Neuronal stem cell (in vitro differentiated cells): ENCODE measurements around the gene TTC28.
A peak's percentile ranks its signal among the peaks of the same experiment; 100 is the strongest.

Source experiments
- DNase-seq: peaks from one replicate; pipeline ENCODE4 v3.0.0-alpha.2; 2013; ENCODE audit warnings: low spot score
- H2AFZ ChIP-seq: one replicate; pipeline ENCODE4 v1.6.1; 2013; ENCODE audit warnings: mild to moderate bottlenecking, low read length, inconsistent platforms
- H2AK5ac ChIP-seq: 2 replicates; pipeline ENCODE4 v1.6.1; 2013; ENCODE audit warnings: low read depth, mild to moderate bottlenecking, inconsistent platforms, low read length, moderate library complexity, mixed read lengths
- H2BK120ac ChIP-seq: 2 replicates; pipeline ENCODE4 v1.6.1; 2013; ENCODE audit warnings: low read depth, mild to moderate bottlenecking, inconsistent platforms, low read length, moderate library complexity, mixed read lengths
- H2BK12ac ChIP-seq: one replicate; pipeline ENCODE4 v1.6.1; 2013; ENCODE audit warnings: low read length, inconsistent platforms
- H2BK15ac ChIP-seq: 2 replicates; pipeline ENCODE4 v1.6.1; 2013; ENCODE audit warnings: mild to moderate bottlenecking, low read length, inconsistent platforms, mixed read lengths
- H2BK5ac ChIP-seq: one replicate; pipeline ENCODE4 v1.6.1; 2013; ENCODE audit warnings: inconsistent platforms, mild to moderate bottlenecking, low read length, moderate library complexity
- H3K14ac ChIP-seq: one replicate; pipeline ENCODE4 v1.6.1; 2013; ENCODE audit warnings: low read length, inconsistent platforms
- H3K18ac ChIP-seq: 2 replicates; pipeline ENCODE4 v1.6.1; 2013; ENCODE audit warnings: low read length, inconsistent platforms
- H3K23ac ChIP-seq: 2 replicates; pipeline ENCODE4 v1.6.1; 2013; ENCODE audit warnings: low read depth, mild to moderate bottlenecking, mixed read lengths, low read length, inconsistent platforms; ENCODE audit not compliant: poor library complexity
- H3K27ac ChIP-seq: replicated peaks from 3 replicates; pipeline ENCODE4 v1.5.1; 2013; ENCODE audit warnings: low read length, inconsistent platforms
- H3K27me3 ChIP-seq, 3 experiments: 2 replicates each; pipeline ENCODE4 v1.6.1; 2013; ENCODE audit warnings: low read length in 3 of 3, mild to moderate bottlenecking in 2 of 3, inconsistent platforms in 1 of 3, low read depth in 1 of 3, mixed read lengths in 1 of 3, moderate library complexity in 1 of 3; ENCODE audit not compliant: control insufficient read depth in 3 of 3, insufficient read depth in 3 of 3
- H3K36me3 ChIP-seq, 2 donors: replicated peaks in 1 of 2; 2 replicates each; pipeline ENCODE4 v1.6.1; 2013; ENCODE audit warnings: low read length in 2 of 2; ENCODE audit not compliant: control insufficient read depth in 2 of 2, insufficient read depth in 2 of 2
- H3K4ac ChIP-seq: 2 replicates; pipeline ENCODE4 v1.6.1; 2013; ENCODE audit warnings: inconsistent platforms, mild to moderate bottlenecking, low read length, moderate library complexity
- H3K4me1 ChIP-seq, 2 donors: 1 replicate in 1 of 2; 2 replicates in 1 of 2; pipeline ENCODE4 v1.6.1; 2013; ENCODE audit warnings: low read length in 2 of 2, low read depth in 1 of 2; ENCODE audit not compliant: control insufficient read depth in 2 of 2, insufficient read depth in 1 of 2
- H3K4me2 ChIP-seq: one replicate; pipeline ENCODE4 v1.6.1; 2013; ENCODE audit warnings: mild to moderate bottlenecking, low read length, inconsistent platforms; ENCODE audit not compliant: insufficient read depth, poor library complexity, severe bottlenecking
- H3K4me3 ChIP-seq, 2 donors: 2 replicates each; pipeline ENCODE4 v1.5.1; 2013; ENCODE audit warnings: low read length in 2 of 2, mild to moderate bottlenecking in 2 of 2, inconsistent platforms in 1 of 2, moderate library complexity in 1 of 2
- H3K79me1 ChIP-seq: one replicate; pipeline ENCODE4 v1.6.1; 2013; ENCODE audit warnings: low read depth, mild to moderate bottlenecking, inconsistent platforms, low read length, moderate library complexity
- H3K9ac ChIP-seq: one replicate; pipeline ENCODE4 v1.6.1; 2013; ENCODE audit warnings: mild to moderate bottlenecking, low read depth, low read length, inconsistent platforms; ENCODE audit not compliant: poor library complexity
- H3K9me3 ChIP-seq, 2 donors: replicated peaks in 1 of 2; 2 replicates each; pipeline versions ENCODE3 to v1.6.1; 2013; ENCODE audit warnings: low read length in 2 of 2, mild to moderate bottlenecking in 2 of 2, inconsistent platforms in 1 of 2, low read depth in 1 of 2, mixed read lengths in 1 of 2, moderate library complexity in 1 of 2; ENCODE audit not compliant: control insufficient read depth in 2 of 2, insufficient read depth in 1 of 2
- H4K8ac ChIP-seq: one replicate; pipeline ENCODE4 v1.6.1; 2013; ENCODE audit warnings: low read depth, mild to moderate bottlenecking, inconsistent platforms, low read length, moderate library complexity
- H4K91ac ChIP-seq: one replicate; pipeline ENCODE4 v1.6.1; 2013; ENCODE audit warnings: low read length, low read depth, mild to moderate bottlenecking, inconsistent platforms; ENCODE audit not compliant: poor library complexity
- WGBS, 2 donors: extraction: QIAGEN DNeasy Blood & Tissue Kit; methylation state at CpG; one replicate each; pipeline ENCODE4 v1.1.7; 2013; ENCODE audit warnings: missing lambda C conversion rate in 2 of 2, mixed read lengths in 1 of 2; ENCODE audit not compliant: insufficient read length in 2 of 2, insufficient replicate concordance in 1 of 2; ENCODE audit errors: extremely low coverage in 2 of 2; 5-methylcytosine and 5-hydroxymethylcytosine counted together

TTC28 gene

GRCh38 chr22:28175730-28176492, 503.7 kb downstream of the TTC28 start:
- Histone ChIP-seq H2AFZ (no peak overlapping the region), H2BK5ac (no peak overlapping the region), H3K9me3 (no peaks in the 10 kb centered on the region), H3K23ac (no peak overlapping the region), H2AK5ac (no peak overlapping the region), H3K79me1 (no peaks in the 10 kb centered on the region), H3K4me3 (no peak overlapping the region), H3K27ac (no peak overlapping the region), H3K27me3 (no peaks in the 10 kb centered on the region), H3K9ac (no peak overlapping the region), H4K8ac (no peak overlapping the region), H3K4me2 (no peak overlapping the region), H3K14ac (no peak overlapping the region), H3K36me3 (no peaks in the 10 kb centered on the region), H2BK120ac (no peak overlapping the region), H3K4me1 (peaks cover 7 to 16% of the 10 kb centered on the region in 2 donors), H3K18ac (no peak overlapping the region), H2BK12ac (no peak overlapping the region), H4K91ac (no peak overlapping the region), H3K4ac (no peak overlapping the region), H2BK15ac (no peak overlapping the region)
- no CpG with 5 or more reads among the region's 4 CpGs for WGBS, 2 donors
- no peak for DNase-seq

- no peak overlapping the region for H2AK5ac ChIP-seq
- H2BK12ac ChIP-seq = no peak overlapping the region
- H3K4ac ChIP-seq = no peak overlapping the region
- H3K27ac ChIP-seq = no peak overlapping the region
- no peak overlapping the region for H3K4me2 ChIP-seq
- no peak overlapping the region for H3K23ac ChIP-seq
- no peak overlapping the region for H3K14ac ChIP-seq
- no peak overlapping the region for H2AFZ ChIP-seq
- H2BK15ac ChIP-seq = no peak overlapping the region
- no peak overlapping the region for H4K8ac ChIP-seq
- H3K9ac ChIP-seq = no peak overlapping the region
- H2BK5ac ChIP-seq = no peak overlapping the region
- no peaks in the 10 kb centered on the region for H3K36me3 ChIP-seq
- H2BK120ac ChIP-seq = no peak overlapping the region
- no CpG with 5 or more reads among the region's 4 CpGs for WGBS, 2 donors
- H4K91ac ChIP-seq = no peak overlapping the region
- no peak overlapping the region for H3K4me3 ChIP-seq
- DNase-seq = no peak
- H3K9me3 ChIP-seq = peaks cover 0 to 6% of the 10 kb centered on the region in 2 donors
- H3K4me1 ChIP-seq = peaks cover 7 to 17% of the 10 kb centered on the region in 2 donors
- no peaks in the 10 kb centered on the region for H3K27me3 ChIP-seq
- H3K79me1 ChIP-seq = no peaks in the 10 kb centered on the region
- no peak overlapping the region for H3K18ac ChIP-seq
Observed at GRCh38 chr22:28174509-28174908, 505.1 kb downstream of the TTC28 start.

GRCh38 chr22:28172892-28173670, 506.6 kb downstream of the TTC28 start:
- Histone ChIP-seq H4K91ac (no peak overlapping the region), H2BK15ac (no peak overlapping the region), H3K9me3 (peaks cover 0 to 7% of the 10 kb centered on the region in 2 donors), H3K18ac (no peak overlapping the region), H3K27ac (no peak overlapping the region), H2AFZ (no peak overlapping the region), H3K4ac (no peak overlapping the region), H2AK5ac (no peak overlapping the region), H3K79me1 (no peaks in the 10 kb centered on the region), H2BK120ac (no peak overlapping the region), H2BK5ac (no peak overlapping the region), H3K4me2 (no peak overlapping the region), H4K8ac (no peak overlapping the region), H3K27me3 (no peaks in the 10 kb centered on the region), H3K4me1 (peaks cover 7 to 17% of the 10 kb centered on the region in 2 donors), H3K14ac (no peak overlapping the region), H3K4me3 (no peak overlapping the region), H3K23ac (no peak overlapping the region), H3K36me3 (no peaks in the 10 kb centered on the region), H3K9ac (no peak overlapping the region), H2BK12ac (no peak overlapping the region)
- WGBS, 2 donors = no CpG with 5 or more reads among the region's 4 CpGs
- no peak for DNase-seq

GRCh38 chr22:28171712-28172111, 507.9 kb downstream of the TTC28 start:
- Histone ChIP-seq H2BK120ac (no peak overlapping the region), H3K18ac (peak overlapping the region; percentile 38), H3K4me2 (no peak overlapping the region), H3K4me3 (no peak overlapping the region), H3K23ac (no peak overlapping the region), H2AFZ (no peak overlapping the region), H3K27me3 (no peaks in the 10 kb centered on the region), H3K79me1 (no peaks in the 10 kb centered on the region), H3K4ac (no peak overlapping the region), H2BK15ac (no peak overlapping the region), H4K8ac (no peak overlapping the region), H2AK5ac (no peak overlapping the region), H3K9ac (no peak overlapping the region), H3K36me3 (no peaks in the 10 kb centered on the region), H4K91ac (no peak overlapping the region), H2BK5ac (no peak overlapping the region), H3K14ac (no peak overlapping the region), H3K4me1 (peaks cover 7 to 17% of the 10 kb centered on the region in 2 donors), H3K9me3 (peaks cover 0 to 7% of the 10 kb centered on the region in 2 donors), H3K27ac (no peak overlapping the region), H2BK12ac (no peak overlapping the region)
- no peak for DNase-seq
